ENCODE results near the gene ADAD2. TPM values are rescaled to one million over a fixed set of nuclear protein-coding genes. Genes with fewer than 3 reads are reported as not detected.

Gene ADAD2
- total and polyA plus RNA-seq, 2 of the 4 experiments (the other 2 are of a cell fraction): not detected

- intact Hi-C loops (cut with micrococcal nuclease): no loop called here
- H2BK5ac ChIP-seq (ENCODE audit: low read depth, low read length, poor library complexity, severe bottlenecking): no peak overlapping the region
- no peak overlapping the region for H4K8ac ChIP-seq (ENCODE audit: low read depth in 2 of 2, low read length in 2 of 2)
- H2BK15ac ChIP-seq (ENCODE audit: low read depth, low read length): no peak overlapping the region
- in situ Hi-C loops (cut with MboI; ENCODE audit: low sequenced_read_pairs): no loop called here
- ChIA-PET CTCF (interaction anchor here (0.8 to 1.9 kb wide), 2 partner anchors 14 to 26 kb away, joined by 3 to 14 read pairs; partner anchors contain the start of gene TAF1C), POLR2A (ENCODE audit: unreplicated experiment) (interaction anchor here (0.6 kb wide), 1 partner anchor 11 kb away, joined by 4 read pairs; no protein-coding TSS in a partner anchor)
- no peak overlapping the region for H3K4me3 ChIP-seq (ENCODE audit: insufficient read depth, low read depth, low read length)
- no peaks in the 10 kb centered on the region for H3K9me1 ChIP-seq (ENCODE audit: insufficient read depth, low read length)
- H3K79me1 ChIP-seq (ENCODE audit: low read depth in 1 of 2, low read length in 2 of 2): no peaks in the 10 kb centered on the region
- DNase-seq (no peak), ATAC-seq (ENCODE audit: low read depth) (no peak)
- H3K18ac ChIP-seq (ENCODE audit: low read depth, low read length): no peak overlapping the region
- WGBS, 2 experiments (ENCODE audit: extremely low coverage in 2 of 2, insufficient read length in 1 of 2): 55% methylated on average over 7 of the region's 10 CpGs; no CpG with 5 or more reads in 1 of the 2 experiments
- dilution Hi-C loops (cut with HindIII; ENCODE audit: low sequenced_read_pairs, unreplicated experiment): no loop called here
- H2BK20ac ChIP-seq (ENCODE audit: low read depth, low read length): no peak overlapping the region
- H2BK120ac ChIP-seq (ENCODE audit: low read depth, low read length): no peak overlapping the region
- H4K91ac ChIP-seq (ENCODE audit: insufficient read depth, low read depth, low read length): no peak overlapping the region
- no peak for TF ChIP-seq ELK1 (IDR thresholded peaks at IDR 0.05; ENCODE audit: borderline replicate concordance, low read depth, low read length)
- TF ChIP-seq MXI1 (IDR thresholded peaks at IDR 0.05; ENCODE audit: borderline replicate concordance, low read depth, low read length): no peak
- no peak overlapping the region for H2AFZ ChIP-seq (replicated peaks; ENCODE audit: low read length, poor library complexity)
- no peak overlapping the region for H3K23ac ChIP-seq (ENCODE audit: low read depth, low read length)
- no peak overlapping the region for H3K4ac ChIP-seq (ENCODE audit: low read depth, low read length)
- no peak overlapping the region for H2AK5ac ChIP-seq (ENCODE audit: low read depth, low read length)
- H4K5ac ChIP-seq (ENCODE audit: low read depth, low read length): no peak overlapping the region
- H3K56ac ChIP-seq (ENCODE audit: extremely low read depth, insufficient read depth, low read length): no peak overlapping the region
- H3K4me2 ChIP-seq (ENCODE audit: low read depth, low read length): no peak overlapping the region
- no peaks in the 10 kb centered on the region for H3K36me3 ChIP-seq (ENCODE audit: control insufficient read depth, insufficient read depth, low read length)
- no peak overlapping the region for H3K27ac ChIP-seq (ENCODE audit: insufficient read depth, low read length)
- H2AK9ac ChIP-seq (replicated peaks; ENCODE audit: low read depth, low read length, poor library complexity): no peak overlapping the region
- H4K20me1 ChIP-seq (ENCODE audit: insufficient read depth, low read length): no peaks in the 10 kb centered on the region
- no peak overlapping the region for H3K14ac ChIP-seq (replicated peaks; ENCODE audit: low read depth, low read length)
- peaks cover 2% of the 10 kb centered on the region; the same call in 1 of the 2 replicates for H3K9me3 ChIP-seq (ENCODE audit: control insufficient read depth, insufficient read depth, low read length)
- peaks cover 46% of the 10 kb centered on the region for H3K27me3 ChIP-seq (ENCODE audit: control insufficient read depth, insufficient read depth, low read length)
- H3K4me1 ChIP-seq (ENCODE audit: control insufficient read depth, insufficient read depth, low read length): no peaks in the 10 kb centered on the region
- BruUV-seq (replicated peaks): no TSS peak
- H3K9ac ChIP-seq (ENCODE audit: low read depth, low read length): no peak overlapping the region
These were observed 29.9 kb upstream of the ADAD2 start for GRCh38 chr16:84161037-84161436.

All from IMR-90 (cell line).